PC-3 (cell line): Measurements from ENCODE around the gene FRMPD1. TPM values are rescaled to one million over a fixed set of nuclear protein-coding genes. Genes with fewer than 3 reads are reported as not detected.

ENCODE experiments used
- ATAC-seq: fragments of 200-7000 bp; cut with Tn5 transposase; 2 replicates; pipeline ENCODE4 v1.9.1; 2020; ENCODE audit warnings: mild to moderate bottlenecking, moderate library complexity
- BruUV-seq: library from RNA; stranded (reverse); fragments of 400-500 nt; replicated peaks from 2 replicates; lab custom pipeline; 2021; lab: Mats Ljungman, UMichigan
- CTCF ChIA-PET: fragments of 300-600 bp; sonication (Branson Sonifier 250); formaldehyde crosslinking; loops from one replicate; lab custom pipeline; 2022; ENCODE audit warnings: antibody characterized with exemption; lab: Charles Lee
- POLR2A ChIA-PET: fragments of 300-600 bp; sonication (Branson Sonifier 250); formaldehyde crosslinking; loops from one replicate; lab custom pipeline; 2022; ENCODE audit warnings: antibody characterized with exemption; ENCODE audit not compliant: unreplicated experiment; lab: Charles Lee
- DNase-seq: peaks from one replicate; pipeline ENCODE4 v3.0.0-alpha.2; 2015
- H2AFZ ChIP-seq: fragments of 300-600 bp; sonication (generic); 2 replicates; pipeline ENCODE4 v1.6.0; 2016; ENCODE audit warnings: antibody characterized with exemption, low read length
- H3F3A ChIP-seq: fragments of 300-600 bp; sonication (generic); one replicate; pipeline ENCODE4 v1.6.0; 2017; ENCODE audit warnings: antibody characterized with exemption, low read length, control low read depth, mild to moderate bottlenecking; ENCODE audit not compliant: unreplicated experiment
- H3K27ac ChIP-seq: fragments of 300-600 bp; sonication (generic); 2 replicates; pipeline ENCODE4 v1.5.1; 2016; ENCODE audit warnings: mild to moderate bottlenecking, low read length
- H3K27me3 ChIP-seq: fragments of 300-600 bp; sonication (generic); 2 replicates; pipeline ENCODE4 v1.6.1; 2016; ENCODE audit warnings: low read length, mixed read lengths
- H3K36me3 ChIP-seq: fragments of 300-600 bp; sonication (generic); 2 replicates; pipeline ENCODE4 v1.6.1; 2016; ENCODE audit warnings: low read depth, mixed run types, low read length, mixed read lengths
- H3K4me1 ChIP-seq: fragments of 300-600 bp; sonication (generic); 2 replicates; pipeline ENCODE4 v1.5.1; 2016; ENCODE audit warnings: low read length; ENCODE audit not compliant: insufficient read depth
- H3K4me2 ChIP-seq: fragments of 300-600 bp; sonication (generic); 2 replicates; pipeline ENCODE4 v1.6.0; 2016; ENCODE audit warnings: low read length
- H3K4me3 ChIP-seq: fragments of 300-600 bp; sonication (generic); 2 replicates; pipeline ENCODE4 v1.5.1; 2016; ENCODE audit warnings: mild to moderate bottlenecking, low read length, mixed read lengths
- H3K79me2 ChIP-seq: fragments of 300-600 bp; sonication (generic); 2 replicates; pipeline ENCODE4 v1.6.1; 2017; ENCODE audit warnings: low read length, mixed read lengths
- H3K9ac ChIP-seq: fragments of 300-600 bp; sonication (generic); 2 replicates; pipeline ENCODE4 v1.6.0; 2016; ENCODE audit warnings: mild to moderate bottlenecking, low read length
- H3K9me2 ChIP-seq: fragments of 300-600 bp; sonication (generic); replicated peaks from 2 replicates; pipeline ENCODE4 v1.6.1; 2016; ENCODE audit warnings: mixed run types, low read length, mixed read lengths
- H3K9me3 ChIP-seq: fragments of 300-600 bp; sonication (generic); 2 replicates; pipeline ENCODE4 v1.6.1; 2016; ENCODE audit warnings: low read length, mixed read lengths
- H4K20me1 ChIP-seq: fragments of 300-600 bp; sonication (generic); 2 replicates; pipeline ENCODE4 v1.6.1; 2016; ENCODE audit warnings: low read length, mixed read lengths
- CTCF ChIP-seq: fragments of 300-600 bp; sonication (generic); conservative IDR thresholded peaks from 2 replicates; pipeline ENCODE4 v1.5.1; 2017; ENCODE audit warnings: antibody characterized with exemption, low read depth, mild to moderate bottlenecking, low read length
- EZH2 ChIP-seq: fragments of 300-600 bp; sonication (generic); IDR thresholded peaks from one replicate; pipeline ENCODE4 v1.6.1; 2017; ENCODE audit warnings: antibody characterized with exemption, mild to moderate bottlenecking, low read length; ENCODE audit not compliant: unreplicated experiment
- EZH2phosphoT487 ChIP-seq: fragments of 300-600 bp; sonication (generic); IDR thresholded peaks from 2 replicates; pipeline ENCODE4 v1.6.1; 2018; ENCODE audit warnings: mild to moderate bottlenecking, antibody characterized with exemption, low read length, borderline replicate concordance
- intact Hi-C: fragments of 100-400 bp; cut with micrococcal nuclease; formaldehyde crosslinking; loops from 2 replicates; pipeline ENCODE4 v1.9.0; 2023
- total RNA-seq: library from RNA; depleted of rRNA; stranded (reverse); fragments of >200 nt; gene quantifications from 2 replicates; pipeline ENCODE4 v1.2.3, GENCODE V29; 2014

The FRMPD1 gene
- total RNA-seq, 1 experiment from 2014 or later, result not detected

- H3K4me1 ChIP-seq, result peaks cover 9% of the 10 kb centered on the region
- peaks cover 19% of the 10 kb centered on the region for H3K79me2 ChIP-seq
- ChIA-PET POLR2A (no interaction called here), CTCF (no interaction called here)
- DNase-seq, result no peak
- no peaks in the 10 kb centered on the region for H3K9me2 ChIP-seq
- H3K9ac ChIP-seq, result no peak overlapping the region
- H3K27me3 ChIP-seq, result no peaks in the 10 kb centered on the region
- H3K4me2 ChIP-seq, result no peak overlapping the region
- H3K4me3 ChIP-seq, result no peak overlapping the region
- no peak overlapping the region for H2AFZ ChIP-seq
- H3F3A ChIP-seq, result no peaks in the 10 kb centered on the region
- no TSS peak for BruUV-seq
- H3K9me3 ChIP-seq, result no peaks in the 10 kb centered on the region
- intact Hi-C loops, result no loop called here
- H3K36me3 ChIP-seq, result peaks cover 2% of the 10 kb centered on the region
- H4K20me1 ChIP-seq, result 0 out of 2 replicates have a peak, but pooled peaks cover 1% of the 10 kb centered on the region
- ATAC-seq, result no peak
- no peak overlapping the region for H3K27ac ChIP-seq
- TF ChIP-seq CTCF, result no peak
- TF ChIP-seq EZH2phosphoT487, result no peak
- TF ChIP-seq EZH2, result no peak
Observed at GRCh38 chr9:37788332-37788731, 137.6 kb downstream of the FRMPD1 start.

GRCh38 chr9:37790096-37790495 lies 139.3 kb downstream of the FRMPD1 start:
- Histone ChIP-seq H2AFZ (no peak overlapping the region), H3K4me1 (no peaks in the 10 kb centered on the region), H3K79me2 (peaks cover under 1% of the 10 kb centered on the region; the same call in 1 of the 2 replicates), H3K9me3 (no peaks in the 10 kb centered on the region), H3K9me2 (no peaks in the 10 kb centered on the region), H4K20me1 (no peaks in the 10 kb centered on the region), H3K27me3 (no peaks in the 10 kb centered on the region), H3K27ac (no peak overlapping the region), H3K4me2 (no peak overlapping the region), H3K9ac (no peak overlapping the region), H3K36me3 (no peaks in the 10 kb centered on the region), H3K4me3 (no peak overlapping the region), H3F3A (no peaks in the 10 kb centered on the region)
- CTCF ChIA-PET, result no interaction called here
- TF ChIP-seq CTCF (no peak), EZH2 (no peak), EZH2phosphoT487 (no peak)
- POLR2A ChIA-PET, result no interaction called here
- no peak for DNase-seq
- no peak for ATAC-seq
- intact Hi-C loops, result no loop called here
- no TSS peak for BruUV-seq

- Histone ChIP-seq H3K27me3 (no peaks in the 10 kb centered on the region), H3K79me2 (no peaks in the 10 kb centered on the region), H3K9ac (no peak overlapping the region), H3K27ac (no peak overlapping the region), H3K4me3 (no peak overlapping the region), H3F3A (no peaks in the 10 kb centered on the region), H3K36me3 (no peaks in the 10 kb centered on the region), H3K9me2 (no peaks in the 10 kb centered on the region), H2AFZ (no peak overlapping the region), H3K4me2 (no peak overlapping the region), H3K9me3 (no peaks in the 10 kb centered on the region), H4K20me1 (no peaks in the 10 kb centered on the region), H3K4me1 (no peaks in the 10 kb centered on the region)
- DNase-seq (no peak), ATAC-seq (no peak)
- POLR2A ChIA-PET, result no interaction called here
- intact Hi-C loops, result no loop called here
- TF ChIP-seq EZH2phosphoT487 (no peak), CTCF (no peak), EZH2 (no peak)
- no TSS peak for BruUV-seq
- CTCF ChIA-PET, result no interaction called here
Observed at GRCh38 chr9:37792122-37792521, 141.4 kb downstream of the FRMPD1 start.
